Ovary (tissue), 9 donors: ENCODE measurements around the gene ISCA1. TPM values are rescaled to one million over a fixed set of nuclear protein-coding genes. Genes with fewer than 3 reads are reported as not detected.

Experiments
- DNase-seq, 5 donors: peaks; one replicate each; pipeline ENCODE4 v3.0.0-alpha.2; 2019 to 2020
- H3K27ac ChIP-seq, 2 donors: fragments of 200-600 bp; one replicate each; pipeline versions ENCODE4 v1.5.1 to v1.8.0; 2019 to 2022
- H3K27me3 ChIP-seq: fragments of 200-600 bp; one replicate; pipeline ENCODE4 v1.8.0; 2022
- H3K36me3 ChIP-seq: fragments of 200-600 bp; sonication (generic); one replicate; pipeline ENCODE4 v1.5.1; 2019
- H3K4me1 ChIP-seq: one replicate; pipeline ENCODE4 v1.8.1; 2013; ENCODE audit warnings: mild to moderate bottlenecking, moderate library complexity; ENCODE audit not compliant: insufficient read depth
- H3K4me3 ChIP-seq: fragments of 200-600 bp; sonication (generic); one replicate; pipeline ENCODE4 v1.5.1; 2017
- H3K9me3 ChIP-seq, 2 donors: fragments of 200-600 bp in 1 of 2; sonication (generic) in 1 of 2; one replicate each; pipeline versions ENCODE4 v1.5.1 to v1.8.1; 2013 to 2019; ENCODE audit warnings: mild to moderate bottlenecking in 1 of 2, moderate library complexity in 1 of 2
- EP300 ChIP-seq: sonication (generic); formaldehyde crosslinking; IDR thresholded peaks from one replicate; pipeline ENCODE4 v1.6.1; 2017; ENCODE audit warnings: antibody characterized with exemption
- POLR2A ChIP-seq: fragments of 450-650 bp; IDR thresholded peaks from one replicate; pipeline ENCODE4 v1.6.1; 2017; ENCODE audit warnings: antibody characterized with exemption, mild to moderate bottlenecking, moderate library complexity
- WGBS, 3 donors: extraction: QIAGEN DNeasy Blood & Tissue Kit in 1 of 3; methylation state at CpG; one replicate each; pipeline versions ENCODE4 v1.1.5 to v1.1.7; 2013 to 2017; 5-methylcytosine and 5-hydroxymethylcytosine counted together
- intact Hi-C, 4 donors: fragments of 100-400 bp; cut with DNase I; formaldehyde crosslinking; loops; one replicate each; pipeline versions ENCODE4 v1.11.0 to v1.15.1; 2022 to 2023
- polyA plus RNA-seq, 2 donors: library from polyadenylated mRNA; stranded (reverse); fragments of 200-250 nt in 1 of 2; fragments of 350-450 nt in 1 of 2; fragmentation: Illumina TruSeq in 1 of 2; extraction: RNeasy Lipid Tissue Mini Kit (QIAGEN cat#74804) in 1 of 2; gene quantifications; one replicate each; pipeline ENCODE4 v1.2.3, GENCODE V29; 2013 to 2014
- total RNA-seq, 7 donors: library from RNA; depleted of rRNA in 2 of 7; stranded (reverse); fragments of >200 nt in 2 of 7; fragmentation: NEBNext Ultra II Directional in 3 of 7; extraction: Animal tissue kit (Norgen Biotek cat#: 25700) in 3 of 7; gene quantifications; one replicate each; pipeline versions ENCODE4 v1.1.0 to v1.2.4, GENCODE V29; 2016 to 2023
- TF ChIP-seq, protein P1 (sequence below), 3 donors: fragments of 450-650 bp in 2 of 3; fragments of 200-600 bp in 1 of 3; IDR thresholded peaks; one replicate each; pipeline versions ENCODE4 v1.5.1 to v1.8.0; 2016 to 2022; ENCODE audit warnings: antibody characterized with exemption in 3 of 3, mild to moderate bottlenecking in 1 of 3
- donor health status: DM: no; HTN: no; CAD: no; lungs with moderate emphysema.
- donor health status: DM: no; HTN: no; CAD: no.
- donor health status: Bipolar disorder and iron deficiency.
- donor health status: DM: yes; HTN: yes; CAD: no.
- donor health status: DM: no; HTN: no; CAD: no.
- donor health status: DM: yes; HTN: yes; CAD: no.

ISCA1 gene
- total and polyA plus RNA-seq, 9 donors = 22.5 to 48.6 (median 32.0) TPM

DNA sequence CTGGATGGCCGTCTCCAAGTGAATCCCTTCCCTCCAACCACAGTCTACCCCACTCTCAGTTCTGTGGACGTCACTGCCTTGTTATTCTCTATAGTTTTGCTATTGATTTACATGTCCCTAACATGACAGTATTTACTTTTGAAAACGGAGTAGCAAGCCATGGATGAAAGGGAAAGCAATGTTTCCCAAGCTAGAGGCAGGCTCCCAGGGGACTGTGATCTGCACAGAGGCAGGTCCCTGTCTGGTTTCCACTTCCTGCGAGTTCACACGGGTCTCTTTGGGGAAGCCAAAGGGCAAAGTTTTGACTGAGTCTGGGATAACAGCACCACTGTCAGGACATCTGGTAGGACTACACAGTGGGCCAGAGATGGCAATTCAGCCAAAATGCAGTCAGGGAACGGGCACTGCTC lies 35.6 kb downstream of the ISCA1 start:
- no peaks in the 10 kb centered on the region for H3K36me3 ChIP-seq
- H3K9me3 ChIP-seq = no peaks in the 10 kb centered on the region
- no peaks in the 10 kb centered on the region for H3K27me3 ChIP-seq
- intact Hi-C loops = no loop called here
- 47 to 63% (median 51%) methylated on average over 6 of the region's 6 CpGs for WGBS, 3 donors
- H3K27ac ChIP-seq = no peak overlapping the region
- no peak for TF ChIP-seq EP300
- TF ChIP-seq, protein P1, sequence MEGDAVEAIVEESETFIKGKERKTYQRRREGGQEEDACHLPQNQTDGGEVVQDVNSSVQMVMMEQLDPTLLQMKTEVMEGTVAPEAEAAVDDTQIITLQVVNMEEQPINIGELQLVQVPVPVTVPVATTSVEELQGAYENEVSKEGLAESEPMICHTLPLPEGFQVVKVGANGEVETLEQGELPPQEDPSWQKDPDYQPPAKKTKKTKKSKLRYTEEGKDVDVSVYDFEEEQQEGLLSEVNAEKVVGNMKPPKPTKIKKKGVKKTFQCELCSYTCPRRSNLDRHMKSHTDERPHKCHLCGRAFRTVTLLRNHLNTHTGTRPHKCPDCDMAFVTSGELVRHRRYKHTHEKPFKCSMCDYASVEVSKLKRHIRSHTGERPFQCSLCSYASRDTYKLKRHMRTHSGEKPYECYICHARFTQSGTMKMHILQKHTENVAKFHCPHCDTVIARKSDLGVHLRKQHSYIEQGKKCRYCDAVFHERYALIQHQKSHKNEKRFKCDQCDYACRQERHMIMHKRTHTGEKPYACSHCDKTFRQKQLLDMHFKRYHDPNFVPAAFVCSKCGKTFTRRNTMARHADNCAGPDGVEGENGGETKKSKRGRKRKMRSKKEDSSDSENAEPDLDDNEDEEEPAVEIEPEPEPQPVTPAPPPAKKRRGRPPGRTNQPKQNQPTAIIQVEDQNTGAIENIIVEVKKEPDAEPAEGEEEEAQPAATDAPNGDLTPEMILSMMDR (IDR thresholded peaks at IDR 0.05) = no peak
- no peak for TF ChIP-seq POLR2A
- H3K4me1 ChIP-seq = no peaks in the 10 kb centered on the region
- no peak overlapping the region for H3K4me3 ChIP-seq
- no peak for DNase-seq

DNA sequence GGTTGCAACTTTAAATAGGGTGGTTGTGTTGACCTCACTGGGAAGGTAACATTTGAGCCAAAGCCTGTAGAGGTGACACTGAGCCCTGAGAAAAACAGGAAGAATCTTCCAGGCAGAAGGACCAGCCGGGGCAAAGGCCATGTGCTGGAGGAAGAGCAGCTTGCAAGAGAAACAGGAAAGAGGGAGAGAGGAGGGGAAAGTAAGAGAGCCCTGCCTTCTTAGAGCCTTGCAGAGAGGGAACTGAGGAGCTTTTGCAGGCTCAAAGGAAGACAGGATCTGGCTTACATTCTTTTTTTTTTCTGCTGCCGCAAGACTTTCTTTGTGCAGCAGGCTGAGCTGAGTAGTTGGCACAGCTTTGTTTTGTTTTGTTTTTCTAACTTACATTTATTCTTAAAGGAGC lies 40.3 kb downstream of the ISCA1 start:
- TF ChIP-seq, protein P1 (IDR thresholded peaks at IDR 0.05) = no peak
- no peak for TF ChIP-seq EP300
- no peak for TF ChIP-seq POLR2A
- 10 to 28% (median 16%) methylated on average over 2 of the region's 2 CpGs for WGBS, 3 donors
- H3K27ac ChIP-seq = no peak overlapping the region
- H3K9me3 ChIP-seq = no peaks in the 10 kb centered on the region
- H3K4me1 ChIP-seq = no peaks in the 10 kb centered on the region
- H3K4me3 ChIP-seq = no peak overlapping the region
- no peaks in the 10 kb centered on the region for H3K27me3 ChIP-seq
- no peak for DNase-seq
- intact Hi-C loops = no loop called here
- no peaks in the 10 kb centered on the region for H3K36me3 ChIP-seq

DNA sequence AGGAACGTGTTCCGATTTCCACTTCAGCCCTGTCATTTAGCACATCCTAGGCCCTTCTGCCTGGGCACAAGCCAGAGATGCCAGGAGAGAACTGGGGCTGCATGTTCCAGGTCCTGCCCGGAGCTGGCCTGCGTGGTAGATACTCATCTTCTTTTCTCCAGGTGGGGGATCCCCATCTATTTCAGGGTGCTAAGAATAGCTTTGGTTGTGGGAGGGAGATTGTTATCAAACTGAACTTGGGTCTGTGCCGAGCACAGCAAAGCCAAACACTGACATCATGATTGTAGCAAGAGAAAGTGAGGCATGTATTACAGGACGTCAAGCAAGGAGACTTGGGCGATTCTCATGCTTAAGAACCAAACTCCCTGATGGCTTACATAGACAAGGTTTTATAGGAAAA lies 41.1 kb downstream of the ISCA1 start:
- no peaks in the 10 kb centered on the region for H3K9me3 ChIP-seq
- WGBS, 3 donors = 75 to 81% (median 80%) methylated on average over 7 of the region's 7 CpGs

DNA sequence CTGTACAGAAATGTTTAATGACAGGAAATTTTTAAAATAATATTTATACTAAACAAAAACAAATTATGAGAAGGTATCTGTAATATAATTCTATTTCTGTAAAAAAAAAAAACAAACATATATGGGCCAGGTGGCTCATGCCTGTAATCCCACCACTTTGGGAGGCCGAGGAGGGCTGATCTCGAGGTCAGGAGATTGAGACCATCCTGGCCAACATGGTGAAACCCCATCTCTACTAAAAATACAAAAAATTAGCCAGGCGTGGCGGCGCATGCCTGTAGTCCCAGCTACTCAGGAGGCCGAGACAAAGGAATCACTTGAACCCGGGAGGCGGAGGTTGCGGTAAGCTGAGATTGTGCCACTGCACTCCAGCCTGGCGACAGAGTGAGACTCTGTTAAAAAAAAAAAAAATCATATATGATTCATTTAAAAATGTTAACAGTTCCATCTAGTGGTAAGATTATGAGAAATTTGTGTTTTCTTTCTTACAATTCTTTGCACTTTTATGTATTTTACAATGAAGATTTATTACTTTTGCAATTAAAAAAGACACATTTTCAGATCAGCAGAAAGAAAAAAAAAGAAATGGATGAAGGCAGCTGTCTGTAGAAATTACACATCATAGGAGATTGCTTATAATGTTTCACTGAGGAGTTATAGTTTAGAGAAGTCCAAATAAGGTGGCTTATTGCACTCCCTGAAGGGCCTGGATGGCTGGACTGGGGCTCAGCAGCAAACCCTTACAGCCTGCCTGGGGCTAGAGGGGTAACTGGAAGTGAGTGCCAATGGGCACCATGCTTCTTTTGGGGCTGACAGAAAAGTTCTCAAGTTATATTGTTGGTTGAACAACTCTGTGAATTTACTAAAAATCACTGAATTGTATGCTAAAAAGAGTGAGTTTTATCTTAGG lies 43.2 kb downstream of the ISCA1 start:
- Histone ChIP-seq H3K9me3 (no peaks in the 10 kb centered on the region), H3K4me1 (no peaks in the 10 kb centered on the region), H3K36me3 (no peaks in the 10 kb centered on the region), H3K27ac (no peak overlapping the region), H3K4me3 (no peak overlapping the region), H3K27me3 (no peaks in the 10 kb centered on the region)
- intact Hi-C loops = loop anchor here in 1 of 4 donors (10.0 kb wide), 1 partner anchor 424 kb away; no protein-coding TSS in a partner anchor
- WGBS, 3 donors = 40 to 51% (median 48%) methylated on average over 10 of the region's 10 CpGs
- DNase-seq = no peak
- TF ChIP-seq, protein P1 (IDR thresholded peaks at IDR 0.05) = no peak
- TF ChIP-seq EP300 (no peak), POLR2A (no peak)

More for the DNA sequence above, 41.1 kb downstream of the ISCA1 start:
- intact Hi-C loops = no loop called here
- Histone ChIP-seq H3K27me3 (no peaks in the 10 kb centered on the region), H3K4me1 (no peaks in the 10 kb centered on the region), H3K36me3 (no peaks in the 10 kb centered on the region), H3K4me3 (no peak overlapping the region), H3K27ac (no peak overlapping the region)
- TF ChIP-seq, protein P1 (IDR thresholded peaks at IDR 0.05) = no peak
- TF ChIP-seq POLR2A (no peak), EP300 (no peak)
- DNase-seq = no peak
